ENCODE results near the gene PLEKHA1.

PLEKHA1 gene

DNA sequence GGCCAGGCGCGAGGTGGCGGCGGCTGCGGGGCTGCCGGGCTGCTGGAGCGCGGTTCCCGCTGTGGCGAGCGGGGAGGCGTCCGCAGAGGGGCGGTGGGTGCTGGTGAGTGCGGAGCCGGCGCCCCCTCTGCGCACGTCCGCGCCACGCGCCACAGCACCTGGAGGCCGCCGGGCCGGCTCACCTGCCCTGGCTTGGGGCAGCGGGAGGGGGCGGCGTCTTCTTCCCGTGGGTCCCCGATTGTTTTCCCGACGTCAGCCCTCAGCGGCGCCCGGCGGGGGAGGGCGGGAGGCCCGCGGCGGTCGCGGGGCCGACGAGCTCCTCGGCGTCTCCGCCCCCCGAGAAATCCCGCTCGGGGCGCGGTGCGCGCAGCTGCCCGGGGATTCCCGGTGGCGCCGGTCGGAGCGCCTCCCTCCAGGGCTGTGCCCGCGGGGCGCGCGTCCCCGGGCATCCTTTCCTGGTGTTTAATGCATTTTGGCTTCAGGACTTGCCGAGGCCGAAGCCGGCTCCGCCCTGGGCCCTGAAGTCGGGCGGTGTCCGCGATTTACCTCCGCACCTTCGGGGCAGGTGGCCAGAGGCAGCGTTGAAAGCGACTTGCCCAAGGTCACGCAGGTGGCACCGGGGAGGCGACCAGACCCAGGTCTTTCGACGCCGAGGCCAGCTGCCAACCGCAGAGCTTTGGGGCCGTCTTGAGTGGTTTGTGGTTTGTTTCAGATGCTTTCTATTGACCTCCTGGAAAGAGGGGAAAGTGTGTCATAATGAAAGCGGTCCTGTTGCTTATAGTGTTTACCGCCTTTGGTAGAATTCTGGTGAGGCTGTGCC is 561 bp downstream of the PLEKHA1 start:
- Histone ChIP-seq H3K4me3 (ENCODE audit: low read depth, low read length) (peak overlapping the region; percentile 78), H3K27me3 (replicated peaks) (no peaks in the 10 kb centered on the region), H3K27ac (peak overlapping the region; percentile 73), H3K36me3 (replicated peaks) (no peaks in the 10 kb centered on the region)
- TF ChIP-seq, protein P1, sequence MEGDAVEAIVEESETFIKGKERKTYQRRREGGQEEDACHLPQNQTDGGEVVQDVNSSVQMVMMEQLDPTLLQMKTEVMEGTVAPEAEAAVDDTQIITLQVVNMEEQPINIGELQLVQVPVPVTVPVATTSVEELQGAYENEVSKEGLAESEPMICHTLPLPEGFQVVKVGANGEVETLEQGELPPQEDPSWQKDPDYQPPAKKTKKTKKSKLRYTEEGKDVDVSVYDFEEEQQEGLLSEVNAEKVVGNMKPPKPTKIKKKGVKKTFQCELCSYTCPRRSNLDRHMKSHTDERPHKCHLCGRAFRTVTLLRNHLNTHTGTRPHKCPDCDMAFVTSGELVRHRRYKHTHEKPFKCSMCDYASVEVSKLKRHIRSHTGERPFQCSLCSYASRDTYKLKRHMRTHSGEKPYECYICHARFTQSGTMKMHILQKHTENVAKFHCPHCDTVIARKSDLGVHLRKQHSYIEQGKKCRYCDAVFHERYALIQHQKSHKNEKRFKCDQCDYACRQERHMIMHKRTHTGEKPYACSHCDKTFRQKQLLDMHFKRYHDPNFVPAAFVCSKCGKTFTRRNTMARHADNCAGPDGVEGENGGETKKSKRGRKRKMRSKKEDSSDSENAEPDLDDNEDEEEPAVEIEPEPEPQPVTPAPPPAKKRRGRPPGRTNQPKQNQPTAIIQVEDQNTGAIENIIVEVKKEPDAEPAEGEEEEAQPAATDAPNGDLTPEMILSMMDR (IDR thresholded peaks at IDR 0.05; ENCODE audit: low read depth, low read length, missing control alignments), result no peak
- in situ Hi-C loops (cut with HindIII; ENCODE audit: low pct_ligation_motif_present, low sequenced_read_pairs), result no loop called here
- peak; percentile 25 for DNase-seq

DNA sequence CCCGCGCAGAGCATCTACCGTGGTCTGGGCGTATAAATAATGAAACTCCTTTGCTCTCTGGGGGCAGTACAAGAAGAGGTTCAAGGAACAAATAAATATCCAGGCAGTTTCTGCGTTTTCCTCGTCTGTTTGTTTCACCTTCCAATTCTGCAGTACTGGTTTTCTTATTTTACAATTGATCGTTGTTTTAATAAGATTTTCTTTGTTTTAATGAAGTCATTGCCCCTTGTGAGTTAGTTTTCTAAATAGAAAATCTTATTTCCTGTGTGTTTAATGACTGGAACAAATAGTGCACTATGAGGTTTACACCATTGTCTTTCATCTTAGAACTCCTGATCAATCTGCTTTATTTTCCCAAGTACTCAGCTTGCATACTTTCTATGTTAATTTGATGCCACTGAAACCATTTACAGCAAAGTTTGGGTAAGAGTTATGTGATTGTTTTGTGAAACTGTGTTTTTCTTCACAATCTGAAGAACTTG is 1.2 kb downstream of the PLEKHA1 start:
- H3K36me3 ChIP-seq (replicated peaks), result no peaks in the 10 kb centered on the region
- TF ChIP-seq, protein P1 (IDR thresholded peaks at IDR 0.05; ENCODE audit: low read depth, low read length, missing control alignments), result no peak
- no peak for DNase-seq
- no peaks in the 10 kb centered on the region for H3K27me3 ChIP-seq (replicated peaks)
- peak overlapping the region; percentile 73 for H3K27ac ChIP-seq
- peak overlapping the region; percentile 78 for H3K4me3 ChIP-seq (ENCODE audit: low read depth, low read length)
- in situ Hi-C loops (cut with HindIII; ENCODE audit: low pct_ligation_motif_present, low sequenced_read_pairs), result no loop called here

GRCh38 chr10:122376364-122376961 is 2.0 kb downstream of the PLEKHA1 start:
- no peaks in the 10 kb centered on the region for H3K36me3 ChIP-seq (replicated peaks)
- H3K27ac ChIP-seq, result no peak overlapping the region
- H3K4me3 ChIP-seq (ENCODE audit: low read depth, low read length), result no peak overlapping the region
- DNase-seq, result no peak
- no peaks in the 10 kb centered on the region for H3K27me3 ChIP-seq (replicated peaks)
- in situ Hi-C loops (cut with HindIII; ENCODE audit: low pct_ligation_motif_present, low sequenced_read_pairs), result no loop called here
- TF ChIP-seq, protein P1 (IDR thresholded peaks at IDR 0.05; ENCODE audit: low read depth, low read length, missing control alignments), result no peak

DNA sequence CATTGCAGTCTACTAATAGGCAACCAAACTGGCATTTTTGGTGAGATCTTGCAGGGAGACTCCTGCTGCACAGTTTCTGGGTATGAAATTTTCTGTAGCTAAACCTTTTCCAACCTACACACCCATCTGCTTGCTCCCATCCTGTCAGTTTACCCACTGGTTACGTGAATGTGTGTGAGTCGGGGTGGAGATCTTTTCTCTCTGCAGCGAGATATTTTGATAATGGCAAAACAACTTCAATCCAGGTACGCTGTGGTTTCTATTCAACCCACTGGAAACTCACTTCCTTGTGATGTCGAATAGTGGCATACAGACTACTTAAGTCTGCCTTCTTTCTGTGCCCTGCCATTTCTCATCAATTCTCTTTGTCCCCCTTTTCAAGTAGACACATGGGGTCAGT is 4.5 kb downstream of the PLEKHA1 start:
- in situ Hi-C loops (cut with HindIII; ENCODE audit: low pct_ligation_motif_present, low sequenced_read_pairs), result no loop called here
- Histone ChIP-seq H3K27ac (no peak overlapping the region), H3K36me3 (replicated peaks) (no peaks in the 10 kb centered on the region), H3K4me3 (ENCODE audit: low read depth, low read length) (no peak overlapping the region), H3K27me3 (replicated peaks) (no peaks in the 10 kb centered on the region)
- TF ChIP-seq, protein P1 (IDR thresholded peaks at IDR 0.05; ENCODE audit: low read depth, low read length, missing control alignments), result no peak
- no peak for DNase-seq

GRCh38 chr10:122379537-122379936 is 5.0 kb downstream of the PLEKHA1 start:
- Histone ChIP-seq H3K4me3 (ENCODE audit: low read depth, low read length) (no peak overlapping the region), H3K36me3 (replicated peaks) (no peaks in the 10 kb centered on the region), H3K27me3 (replicated peaks) (no peaks in the 10 kb centered on the region), H3K27ac (no peak overlapping the region)
- in situ Hi-C loops (cut with HindIII; ENCODE audit: low pct_ligation_motif_present, low sequenced_read_pairs), result no loop called here
- TF ChIP-seq, protein P1 (IDR thresholded peaks at IDR 0.05; ENCODE audit: low read depth, low read length, missing control alignments), result no peak
- DNase-seq, result no peak

Measured in brain microvascular endothelial cell (primary cell).